GM18517 (cell line): ENCODE data around the gene RASGRF1.
"Not testable (repeated sequence)": the region's sequence is repeated elsewhere in the genome, so short reads cannot be mapped to it uniquely, and the experiment has no call there.

Experiments used
- ATAC-seq: cut with Tn5 transposase; IDR thresholded peaks from one replicate; pipeline ENCODE4 v1.9.1; 2021; ENCODE audit warnings: mild to moderate bottlenecking, moderate library complexity; ENCODE audit not compliant: unreplicated experiment

Gene RASGRF1, protein sequence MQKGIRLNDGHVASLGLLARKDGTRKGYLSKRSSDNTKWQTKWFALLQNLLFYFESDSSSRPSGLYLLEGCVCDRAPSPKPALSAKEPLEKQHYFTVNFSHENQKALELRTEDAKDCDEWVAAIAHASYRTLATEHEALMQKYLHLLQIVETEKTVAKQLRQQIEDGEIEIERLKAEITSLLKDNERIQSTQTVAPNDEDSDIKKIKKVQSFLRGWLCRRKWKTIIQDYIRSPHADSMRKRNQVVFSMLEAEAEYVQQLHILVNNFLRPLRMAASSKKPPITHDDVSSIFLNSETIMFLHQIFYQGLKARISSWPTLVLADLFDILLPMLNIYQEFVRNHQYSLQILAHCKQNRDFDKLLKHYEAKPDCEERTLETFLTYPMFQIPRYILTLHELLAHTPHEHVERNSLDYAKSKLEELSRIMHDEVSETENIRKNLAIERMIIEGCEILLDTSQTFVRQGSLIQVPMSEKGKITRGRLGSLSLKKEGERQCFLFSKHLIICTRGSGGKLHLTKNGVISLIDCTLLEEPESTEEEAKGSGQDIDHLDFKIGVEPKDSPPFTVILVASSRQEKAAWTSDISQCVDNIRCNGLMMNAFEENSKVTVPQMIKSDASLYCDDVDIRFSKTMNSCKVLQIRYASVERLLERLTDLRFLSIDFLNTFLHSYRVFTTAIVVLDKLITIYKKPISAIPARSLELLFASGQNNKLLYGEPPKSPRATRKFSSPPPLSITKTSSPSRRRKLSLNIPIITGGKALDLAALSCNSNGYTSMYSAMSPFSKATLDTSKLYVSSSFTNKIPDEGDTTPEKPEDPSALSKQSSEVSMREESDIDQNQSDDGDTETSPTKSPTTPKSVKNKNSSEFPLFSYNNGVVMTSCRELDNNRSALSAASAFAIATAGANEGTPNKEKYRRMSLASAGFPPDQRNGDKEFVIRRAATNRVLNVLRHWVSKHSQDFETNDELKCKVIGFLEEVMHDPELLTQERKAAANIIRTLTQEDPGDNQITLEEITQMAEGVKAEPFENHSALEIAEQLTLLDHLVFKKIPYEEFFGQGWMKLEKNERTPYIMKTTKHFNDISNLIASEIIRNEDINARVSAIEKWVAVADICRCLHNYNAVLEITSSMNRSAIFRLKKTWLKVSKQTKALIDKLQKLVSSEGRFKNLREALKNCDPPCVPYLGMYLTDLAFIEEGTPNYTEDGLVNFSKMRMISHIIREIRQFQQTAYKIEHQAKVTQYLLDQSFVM (N-terminal part only)

DNA sequence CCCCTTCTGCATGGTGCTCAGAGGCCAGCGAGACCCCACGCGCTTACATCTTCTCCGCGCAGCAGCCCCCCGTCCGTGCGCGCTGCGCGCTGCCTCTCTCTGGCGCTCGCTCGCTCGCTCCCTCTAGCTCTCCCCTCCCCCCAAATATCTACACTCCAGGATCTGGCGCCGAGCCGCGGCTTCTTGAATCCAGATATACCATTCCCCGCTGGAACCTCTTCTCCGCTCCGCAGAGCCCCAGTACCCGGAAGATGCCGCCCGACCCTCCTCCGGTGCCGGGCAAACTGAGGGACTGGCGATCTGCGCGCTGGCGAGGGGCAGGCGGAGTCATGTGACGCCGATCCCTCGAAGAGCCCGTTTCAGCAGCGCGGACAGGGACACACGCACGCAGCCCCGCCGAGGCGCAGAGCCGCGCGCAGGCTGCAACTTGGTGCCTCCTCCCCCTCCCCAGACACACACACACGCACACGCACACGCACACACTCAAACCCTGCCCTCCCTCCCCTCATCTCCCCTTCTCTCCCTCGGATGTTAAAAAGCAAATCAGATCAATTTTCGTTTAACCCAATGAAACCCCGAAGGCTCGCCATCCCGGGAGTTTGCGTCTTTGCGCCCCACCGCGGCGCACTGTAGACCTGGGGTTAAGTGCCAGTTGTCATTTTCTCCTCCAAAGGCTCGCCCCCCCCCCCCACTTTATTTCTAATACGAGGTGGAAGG, at the start of gene RASGRF1:
TSS of gene RASGRF1 (minus strand) at position 294 of the 717 bp plus-strand sequence. CDS start at position 12, 282 bp downstream.
- no peak for ATAC-seq

DNA sequence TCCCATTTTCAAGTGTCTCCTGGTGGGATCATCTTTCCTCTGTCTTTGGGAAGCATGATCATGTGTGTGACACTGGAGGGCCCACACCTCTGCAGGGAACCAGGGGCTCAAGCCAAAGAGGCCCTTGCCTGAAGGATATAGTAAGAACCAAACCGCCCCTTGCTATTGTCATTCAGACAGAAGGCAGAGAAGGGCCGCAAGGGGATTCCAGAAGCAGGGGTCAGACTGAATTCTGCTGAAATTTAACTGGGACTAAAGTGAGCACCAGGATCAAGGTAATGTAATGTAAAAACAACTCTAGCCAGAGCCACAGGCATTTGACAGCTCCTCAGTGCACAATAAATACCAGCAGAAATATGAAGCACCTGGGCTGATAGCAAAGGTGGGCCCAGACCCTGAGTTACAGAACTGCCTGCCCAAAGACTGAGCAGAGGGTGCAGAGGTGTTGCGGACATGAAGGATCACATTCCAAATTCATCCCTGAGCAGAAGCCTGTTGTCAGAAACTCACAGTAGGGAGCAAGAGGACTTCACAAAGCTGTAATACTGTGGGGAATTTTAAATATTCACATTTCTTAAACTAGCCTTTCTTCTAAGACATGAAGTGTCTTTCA, 46.0 kb upstream of the RASGRF1 start:
- no peak for ATAC-seq

DNA sequence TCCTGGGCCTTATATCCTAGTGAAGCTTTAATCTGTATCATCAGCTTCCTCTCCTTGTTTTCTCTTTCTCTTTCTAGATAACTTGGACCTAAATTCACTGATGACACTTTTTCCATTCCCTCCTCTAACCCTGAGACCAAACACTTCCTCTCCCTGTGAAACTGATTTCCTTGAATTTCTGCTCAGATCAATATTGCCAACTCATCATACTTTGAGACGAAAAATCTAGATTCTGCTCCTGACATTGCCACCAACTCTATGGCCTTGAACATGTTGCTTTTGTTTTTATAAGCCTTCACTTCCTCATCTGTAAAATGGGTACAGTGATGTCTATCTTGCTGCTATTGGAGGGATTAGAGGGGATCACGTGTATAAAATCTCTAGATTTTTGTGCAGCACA, 42.7 kb upstream of the RASGRF1 start:
- ATAC-seq = no peak

DNA sequence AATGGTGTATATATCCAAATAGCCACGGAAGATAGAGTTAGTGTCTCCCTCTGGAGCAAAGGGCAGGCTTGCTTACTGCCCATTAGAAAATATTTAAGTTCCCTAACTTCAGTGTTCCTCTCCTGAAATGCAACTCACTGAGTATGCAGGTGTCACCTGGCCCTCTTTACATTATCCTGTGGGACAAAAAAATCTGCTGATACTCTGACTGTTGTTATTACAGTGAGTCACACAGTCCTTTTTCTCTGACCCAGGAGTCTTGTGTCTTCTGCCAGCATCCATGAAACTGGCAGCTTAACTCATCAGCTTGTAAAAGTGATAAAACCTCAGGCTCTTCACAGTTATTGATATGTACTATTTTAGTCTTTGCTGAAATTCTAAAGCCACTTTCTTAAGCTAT, 42.2 kb upstream of the RASGRF1 start:
- no peak for ATAC-seq

DNA sequence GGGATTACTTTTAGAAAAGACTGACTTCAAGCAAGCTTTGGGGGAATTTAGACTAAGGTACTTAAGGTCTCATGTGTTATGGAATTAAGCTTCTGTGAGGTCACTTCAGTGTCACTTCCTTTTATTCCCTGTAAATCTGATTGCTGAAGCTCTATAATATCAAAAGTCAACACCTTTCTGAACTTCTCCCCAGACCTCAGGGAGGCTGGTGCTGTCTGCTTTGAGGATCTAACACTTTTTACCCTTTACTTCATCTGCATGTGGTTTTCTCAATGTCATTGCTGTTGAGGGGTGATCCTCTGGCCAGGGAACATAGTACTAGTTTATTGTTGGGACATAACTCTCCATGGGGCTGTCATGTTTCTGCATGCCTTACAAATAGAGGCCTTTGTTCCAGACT, 41.8 kb upstream of the RASGRF1 start:
- no peak for ATAC-seq

DNA sequence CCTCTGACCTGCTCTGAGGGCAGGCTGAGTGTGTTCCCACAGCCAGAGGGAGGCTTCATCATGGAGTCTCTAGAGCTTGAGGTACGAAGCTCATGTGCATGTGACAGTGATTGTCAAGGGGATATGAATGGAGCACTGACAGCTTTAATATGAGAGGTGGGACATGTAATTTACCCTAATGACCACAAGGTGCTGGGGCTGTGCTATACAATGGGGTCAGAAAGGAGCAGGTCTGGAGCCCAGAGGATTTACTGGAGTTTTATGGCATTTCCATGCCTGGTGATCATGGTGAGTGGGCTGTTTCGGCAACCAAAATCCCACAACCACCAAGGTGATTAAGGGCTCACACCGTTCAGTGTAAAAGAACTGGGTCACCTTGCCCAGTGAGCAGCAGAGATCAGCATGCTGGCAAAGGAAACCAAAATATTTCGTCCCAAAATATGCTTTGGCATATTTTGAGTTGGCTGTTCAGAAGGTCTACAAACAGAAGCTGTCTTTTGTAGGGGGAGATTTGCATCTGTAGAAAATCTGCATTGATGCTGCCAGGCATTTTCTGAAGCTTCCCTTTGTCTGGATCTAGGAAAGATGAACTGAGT, 40.1 kb upstream of the RASGRF1 start:
- ATAC-seq = no peak

DNA sequence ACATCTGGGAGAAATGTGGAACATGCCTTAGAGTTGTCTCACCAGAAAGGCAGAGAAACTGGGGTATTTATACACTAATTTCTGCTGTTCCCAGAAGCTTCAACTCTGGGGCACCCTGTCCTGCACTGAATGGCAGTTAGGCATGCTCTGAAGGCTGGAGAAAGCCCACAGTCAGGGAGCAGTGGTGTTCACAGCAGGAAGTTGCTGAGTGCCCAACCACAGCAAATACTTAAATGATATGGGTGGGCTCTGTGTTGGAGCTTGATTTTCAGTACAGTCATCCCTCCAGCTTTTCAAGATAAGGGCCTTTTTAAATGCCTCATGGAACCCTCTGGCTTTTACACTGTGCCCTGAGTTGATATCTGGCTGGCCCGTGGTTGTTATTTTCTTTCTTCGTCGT, 38.7 kb upstream of the RASGRF1 start:
- ATAC-seq = no peak

DNA sequence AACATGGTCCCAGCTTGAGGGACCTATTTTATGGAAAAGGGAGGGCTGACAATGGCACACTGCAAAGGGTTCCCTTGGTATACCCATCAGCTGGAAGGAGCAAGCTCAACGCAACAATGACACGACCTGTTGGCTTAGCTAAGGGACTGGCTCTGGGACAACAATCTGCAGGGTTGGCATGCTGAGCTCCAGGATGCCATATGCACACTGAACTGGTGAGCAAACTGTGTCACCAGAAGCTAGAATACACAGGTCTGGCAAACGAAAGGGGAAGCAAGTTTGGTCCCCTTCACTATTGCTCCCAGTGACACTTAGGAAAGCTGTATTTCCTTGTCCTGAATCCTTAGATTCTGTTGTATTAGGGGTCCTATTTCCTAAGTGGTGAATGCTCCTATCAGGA, 38.0 kb upstream of the RASGRF1 start:
- ATAC-seq = no peak

DNA sequence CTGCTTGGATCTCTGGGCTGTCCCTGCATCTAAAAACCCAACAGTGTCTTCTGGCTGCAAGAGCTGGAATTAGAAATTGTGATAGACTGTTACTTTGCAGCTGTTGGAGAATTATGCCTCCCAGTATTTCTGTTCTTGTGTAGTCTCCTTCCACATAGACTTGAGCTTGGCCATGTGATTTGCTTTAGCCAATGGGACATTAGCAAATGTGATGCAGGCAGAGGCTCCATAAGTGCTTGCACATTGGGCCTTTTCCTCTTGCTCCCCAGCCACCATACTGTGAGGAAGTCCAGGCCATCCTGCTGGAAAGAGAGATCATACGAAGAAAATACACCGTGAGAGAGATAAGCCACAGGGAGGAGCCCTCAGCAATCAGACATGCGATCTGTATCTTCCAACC, 33.8 kb upstream of the RASGRF1 start:
- no peak for ATAC-seq

DNA sequence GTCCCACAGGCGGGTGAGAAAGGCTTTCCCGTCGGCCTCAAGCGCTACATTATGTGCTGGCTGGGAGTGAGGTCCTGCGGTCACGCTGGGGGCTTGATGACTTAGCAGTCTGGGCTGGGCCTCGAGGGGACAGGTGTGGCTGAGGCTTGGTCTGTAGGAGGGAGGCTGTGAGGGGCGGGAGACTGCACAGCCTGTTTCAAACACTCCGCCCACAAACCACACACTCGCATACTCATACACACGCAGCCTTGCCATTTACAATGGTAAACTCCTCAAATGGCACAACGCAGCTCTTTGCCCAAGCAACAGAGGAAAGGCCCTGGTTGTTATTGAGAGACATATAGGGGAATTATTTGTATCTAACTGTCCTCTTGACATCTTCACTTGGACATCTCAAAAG, 32.4 kb upstream of the RASGRF1 start:
- no peak for ATAC-seq

DNA sequence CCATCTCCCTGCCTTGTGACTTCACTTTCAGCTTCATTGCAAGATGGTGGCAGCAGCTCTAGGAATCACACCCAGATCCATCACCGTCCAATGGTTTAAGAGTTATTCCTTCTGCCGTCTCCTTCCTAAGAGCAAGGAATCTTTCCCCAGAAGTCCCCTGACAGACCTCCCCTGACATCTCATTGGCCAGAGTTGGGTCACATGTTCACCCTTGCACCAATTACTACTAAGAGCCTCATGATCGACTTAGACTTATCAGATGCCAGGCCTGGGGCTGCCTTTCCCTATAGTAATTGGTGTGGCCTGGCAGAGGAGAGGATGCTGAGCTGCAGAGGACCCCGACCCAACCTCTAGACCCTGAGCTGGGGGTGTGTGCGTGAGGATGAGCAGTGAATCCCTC, 31.8 kb upstream of the RASGRF1 start:
- no peak for ATAC-seq

DNA sequence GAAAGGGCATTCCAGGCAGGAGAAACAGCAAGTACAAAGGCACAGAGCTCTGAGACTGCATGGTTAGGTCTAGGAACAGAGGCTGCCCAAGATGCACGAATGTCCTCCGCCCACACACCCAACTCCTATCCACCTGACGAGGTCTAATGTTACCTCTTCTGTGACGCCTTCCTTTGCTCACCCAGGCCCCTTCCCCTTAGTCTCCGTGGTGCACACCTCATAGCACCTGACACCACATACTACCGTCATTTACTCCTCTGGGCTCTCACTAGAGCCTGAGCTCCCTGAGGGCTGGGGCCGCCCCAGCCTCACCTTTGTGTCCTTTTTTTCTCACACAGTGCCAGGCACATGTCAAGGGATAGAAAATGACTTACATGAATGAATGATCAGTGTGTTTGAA, 31.0 kb upstream of the RASGRF1 start:
- ATAC-seq = no peak

DNA sequence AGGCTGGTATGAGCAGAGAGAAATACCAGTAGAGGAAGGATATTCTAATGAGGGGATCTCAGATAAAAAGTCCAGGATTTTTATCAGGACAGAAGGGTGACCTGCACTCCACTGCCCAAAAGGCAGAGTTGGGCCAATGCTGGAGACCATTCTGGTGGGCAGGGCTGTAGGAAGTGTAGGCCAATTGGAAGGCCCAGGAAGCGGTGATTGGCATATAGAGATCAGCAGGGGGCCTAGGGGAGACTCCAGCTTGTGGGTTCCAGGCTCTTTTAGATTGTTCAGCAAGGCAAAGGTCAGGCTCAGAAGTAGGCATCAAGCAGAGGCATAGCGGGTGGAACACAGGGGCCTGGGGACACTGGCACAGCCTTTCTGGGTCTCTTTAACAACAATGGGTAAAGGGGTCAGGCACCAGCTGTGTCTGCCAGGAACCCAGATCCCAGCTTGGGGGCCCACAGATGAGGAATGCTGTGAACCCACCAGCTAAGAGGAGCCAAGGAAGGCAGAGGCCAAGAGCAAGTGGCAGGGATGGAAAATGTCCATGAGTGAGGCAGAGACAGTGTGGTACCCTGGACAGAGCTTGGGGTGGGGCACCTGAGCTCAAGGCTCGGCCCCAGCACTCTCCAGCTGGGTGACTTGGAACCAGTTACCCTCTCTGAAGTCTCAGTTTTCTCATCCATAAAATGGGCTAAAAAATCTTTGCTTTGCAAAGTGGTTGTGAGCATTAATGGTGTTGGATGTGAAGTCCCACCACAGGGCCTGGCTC, 27.0 kb upstream of the RASGRF1 start:
- ATAC-seq = no peak

DNA sequence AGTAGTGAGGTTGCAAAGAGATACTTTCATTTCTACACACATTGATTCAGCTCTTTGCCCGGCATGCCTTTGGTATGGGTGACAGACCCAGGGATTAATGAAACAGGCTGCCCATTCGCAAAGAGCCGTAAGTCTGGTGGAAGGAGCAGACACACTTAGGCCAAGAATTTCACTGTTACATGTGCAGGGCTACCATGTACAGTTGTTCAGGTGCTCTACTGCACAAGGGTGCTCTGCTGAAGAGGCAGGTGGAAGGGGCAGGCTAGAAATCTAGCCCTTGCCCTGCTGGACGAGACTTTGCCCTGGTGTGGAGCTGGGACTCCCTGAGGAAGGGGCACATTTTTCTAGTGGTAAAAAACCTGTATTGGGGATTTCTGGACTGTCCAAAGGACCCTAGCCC, 26.2 kb upstream of the RASGRF1 start:
- no peak for ATAC-seq

DNA sequence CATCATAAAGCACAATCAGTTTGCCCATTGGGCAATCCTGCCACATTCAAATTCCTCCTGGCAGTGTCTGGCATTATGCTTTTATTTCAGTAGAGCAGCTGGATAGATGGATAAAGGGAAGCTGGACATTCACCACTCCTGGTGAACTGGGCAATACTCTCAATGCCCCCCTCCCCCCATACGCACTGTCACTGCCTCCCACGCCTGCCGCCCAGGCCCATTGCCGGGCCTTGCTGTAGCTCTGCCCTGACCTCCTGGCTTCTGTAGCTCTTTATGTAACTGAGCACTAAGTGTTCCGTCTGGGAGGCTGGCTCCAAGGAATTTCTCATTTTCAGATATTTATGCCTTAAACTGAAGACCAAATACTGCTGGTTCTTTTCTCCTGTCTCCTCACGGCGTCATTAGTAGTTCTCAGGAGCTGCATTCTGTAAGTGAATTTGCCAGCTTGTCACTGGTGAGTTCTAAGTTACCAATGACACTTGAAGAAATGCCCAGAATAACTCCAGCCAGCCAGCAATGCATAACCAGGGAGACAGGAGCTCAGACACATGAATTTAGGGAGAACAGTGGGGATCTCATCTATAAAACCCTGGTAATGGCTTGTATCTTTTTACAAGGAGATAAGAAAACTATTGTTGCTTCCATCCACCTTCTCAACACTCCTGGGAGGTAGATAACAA, 25.5 kb upstream of the RASGRF1 start:
- ATAC-seq = no peak

DNA sequence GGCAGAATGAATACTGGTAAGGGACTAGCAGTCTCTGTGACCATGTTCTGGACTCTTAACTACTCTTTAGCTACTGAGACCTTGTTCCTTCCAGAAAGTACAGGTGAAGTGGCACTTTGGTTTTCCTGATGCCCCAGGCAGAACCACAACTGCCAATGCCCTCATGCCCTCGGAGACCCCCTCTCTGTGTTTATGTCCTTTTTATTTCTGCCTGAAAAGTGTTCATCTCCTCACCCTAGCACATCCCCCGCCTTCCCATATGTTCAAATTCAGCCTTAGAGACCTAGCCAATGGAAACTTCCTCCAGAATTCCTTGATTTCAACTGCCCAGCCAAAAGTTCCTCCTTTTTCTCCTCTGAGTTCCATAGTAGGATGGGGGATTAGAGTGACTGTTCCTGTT, 23.3 kb upstream of the RASGRF1 start:
- no peak for ATAC-seq

DNA sequence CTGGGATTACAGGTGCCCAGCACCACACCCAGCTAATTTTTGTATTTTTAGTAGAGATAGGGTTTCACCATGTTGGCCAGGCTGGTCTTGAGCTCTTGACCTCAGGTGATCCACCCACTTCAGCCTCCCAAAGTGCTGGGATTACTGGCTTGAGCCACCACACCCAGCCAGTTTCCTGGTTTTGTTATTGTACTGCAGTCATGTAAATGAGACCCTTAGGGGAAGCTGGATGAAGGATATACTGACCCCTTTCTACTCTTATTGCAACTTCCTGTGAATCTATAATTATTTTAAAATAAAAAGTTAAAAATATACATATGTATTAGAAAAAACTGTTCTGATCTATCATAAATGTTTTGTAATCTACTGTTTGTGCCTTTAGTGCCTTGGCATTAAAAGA, 20.8 kb upstream of the RASGRF1 start:
- not testable (repeated sequence) for ATAC-seq

DNA sequence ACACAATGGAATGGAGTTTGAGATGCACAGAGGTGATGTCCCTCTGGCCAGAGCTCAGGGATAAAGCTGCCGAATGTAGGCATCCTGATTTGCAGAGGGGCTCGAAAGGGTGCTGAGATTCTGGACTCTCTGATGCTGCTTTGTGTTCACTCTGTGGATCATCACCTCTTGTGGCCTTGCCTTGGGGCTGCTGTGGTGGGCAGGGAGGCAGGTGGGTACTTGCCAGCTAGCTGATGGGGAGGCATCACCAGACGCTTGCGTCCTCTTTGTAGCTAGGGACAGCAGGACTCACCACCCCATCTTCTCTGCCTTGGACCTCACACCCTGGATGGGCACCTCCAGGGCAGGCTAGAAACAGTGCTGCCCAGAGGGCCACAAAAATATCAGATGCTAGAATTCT, 14.6 kb upstream of the RASGRF1 start:
- ATAC-seq = no peak

DNA sequence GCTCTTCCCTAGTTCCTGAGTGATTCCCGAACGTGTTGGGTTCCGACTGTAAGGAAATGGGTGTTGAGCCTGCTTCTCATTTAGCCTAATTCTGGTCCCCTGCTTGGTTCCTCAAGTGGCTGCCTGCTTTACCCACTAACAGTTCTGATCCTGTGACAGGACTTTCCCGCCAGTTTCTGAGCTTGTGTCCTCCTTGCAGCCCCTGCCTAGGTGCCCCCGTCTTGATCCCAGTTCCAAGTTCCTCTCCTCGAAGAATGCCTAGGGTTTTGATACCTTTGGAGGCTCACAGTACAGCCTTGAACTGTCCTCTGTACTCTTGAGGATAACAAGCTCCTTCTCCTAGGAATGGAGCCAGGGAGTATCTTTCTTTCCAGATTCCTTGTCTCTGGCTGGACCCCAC, 12.0 kb upstream of the RASGRF1 start:
- no peak for ATAC-seq
